ENCODE measurements around the gene GDF7. TPM values are rescaled to one million over a fixed set of nuclear protein-coding genes. Genes with fewer than 3 reads are reported as not detected.

The GDF7 gene
- total RNA-seq, 2 donors from 2014 or later, result 1.1 to 1.7 TPM

GRCh38 chr2:20620271-20620681 is 46.7 kb upstream of the GDF7 start:
- no peaks in the 10 kb centered on the region for H3K27me3 ChIP-seq
- H3K4me1 ChIP-seq, result peaks cover 0 to 91% of the 10 kb centered on the region in 2 donors
- peaks cover 50% of the 10 kb centered on the region for H3K36me3 ChIP-seq
- peak overlapping the region; percentile 96 to 97 for H3K27ac ChIP-seq
- no peak for DNase-seq (ENCODE audit: low spot score)
- H3K9me3 ChIP-seq, result no peaks in the 10 kb centered on the region
- H3K4me3 ChIP-seq, result no peak overlapping the region
- no peak for TF ChIP-seq CTCF (IDR thresholded peaks at IDR 0.05)

- no peak for DNase-seq (ENCODE audit: low spot score)
- Histone ChIP-seq H3K4me1 (peaks cover 0 to 91% of the 10 kb centered on the region in 2 donors), H3K36me3 (peaks cover 50% of the 10 kb centered on the region), H3K27ac (peak overlapping the region; percentile 96 to 97), H3K27me3 (no peaks in the 10 kb centered on the region), H3K4me3 (no peak overlapping the region), H3K9me3 (no peaks in the 10 kb centered on the region)
- no peak for TF ChIP-seq CTCF (IDR thresholded peaks at IDR 0.05)
These were observed 46.1 kb upstream of the GDF7 start for GRCh38 chr2:20620696-20621365.

- peaks cover 50% of the 10 kb centered on the region for H3K36me3 ChIP-seq
- no peak for DNase-seq (ENCODE audit: low spot score)
- H3K9me3 ChIP-seq, result no peaks in the 10 kb centered on the region
These were observed 45.3 kb upstream of the GDF7 start for GRCh38 chr2:20621366-20622295.

GRCh38 chr2:20622296-20622686 is 44.7 kb upstream of the GDF7 start:
- H3K9me3 ChIP-seq, result no peaks in the 10 kb centered on the region
- H3K27me3 ChIP-seq, result no peaks in the 10 kb centered on the region
- no peak overlapping the region for H3K4me3 ChIP-seq
- peaks cover 50% of the 10 kb centered on the region for H3K36me3 ChIP-seq
- TF ChIP-seq CTCF (IDR thresholded peaks at IDR 0.05), result no peak
- H3K27ac ChIP-seq, result peak overlapping the region; percentile 96 to 97
- H3K4me1 ChIP-seq, result peaks cover 0 to 91% of the 10 kb centered on the region in 2 donors
- DNase-seq (ENCODE audit: low spot score), result no peak

More at GRCh38 chr2:20621366-20622295, 45.3 kb upstream of the GDF7 start:
- peaks cover 0 to 91% of the 10 kb centered on the region in 2 donors for H3K4me1 ChIP-seq
- no peak overlapping the region for H3K4me3 ChIP-seq
- no peak for TF ChIP-seq CTCF (IDR thresholded peaks at IDR 0.05)
- no peaks in the 10 kb centered on the region for H3K27me3 ChIP-seq
- H3K27ac ChIP-seq, result peak overlapping the region; percentile 96 to 97

- H3K9me3 ChIP-seq, result no peaks in the 10 kb centered on the region
These were observed 44.2 kb upstream of the GDF7 start for GRCh38 chr2:20622731-20623130.

More at GRCh38 chr2:20622731-20623130, 44.2 kb upstream of the GDF7 start:
- Histone ChIP-seq H3K27ac (peak overlapping the region; percentile 96 to 97), H3K27me3 (no peaks in the 10 kb centered on the region), H3K4me3 (no peak overlapping the region), H3K4me1 (peaks cover 0 to 91% of the 10 kb centered on the region in 2 donors), H3K36me3 (peaks cover 50% of the 10 kb centered on the region)
- DNase-seq (ENCODE audit: low spot score), result no peak
- TF ChIP-seq CTCF (IDR thresholded peaks at IDR 0.05), result no peak

All from right atrium auricular region (tissue), 2 donors.